ENCODE measurements around the gene MALRD1. TPM values are rescaled to one million over a fixed set of nuclear protein-coding genes. Genes with fewer than 3 reads are reported as not detected.

MALRD1 gene
- total RNA-seq, 1 donor from 2014 or later, result 1.5 TPM

GRCh38 chr10:19629567-19629966, 581.0 kb downstream of the MALRD1 start:
- no peak for TF ChIP-seq CTCF (IDR thresholded peaks at IDR 0.05; ENCODE audit: unreplicated experiment)
- Mint-ChIP-seq H3K27ac (no peak overlapping the region), H3K27me3 (no peaks in the 10 kb centered on the region), H3K9me3 (ENCODE audit: low read depth) (no peaks in the 10 kb centered on the region), H3K4me1 (ENCODE audit: low read depth) (no peaks in the 10 kb centered on the region), H3K4me3 (ENCODE audit: low read depth) (no peak overlapping the region), H3K36me3 (ENCODE audit: insufficient read depth) (no peaks in the 10 kb centered on the region)
- no peak for DNase-seq (ENCODE audit: low spot score, unreplicated experiment)

GRCh38 chr10:19634163-19634562, 585.6 kb downstream of the MALRD1 start:
- TF ChIP-seq CTCF (IDR thresholded peaks at IDR 0.05; ENCODE audit: unreplicated experiment), result no peak
- no peak overlapping the region for H3K4me3 Mint-ChIP-seq (ENCODE audit: low read depth)
- H3K27me3 Mint-ChIP-seq, result no peaks in the 10 kb centered on the region
- H3K4me1 Mint-ChIP-seq (ENCODE audit: low read depth), result peaks cover 1% of the 10 kb centered on the region
- no peak for DNase-seq (ENCODE audit: low spot score, unreplicated experiment)
- H3K9me3 Mint-ChIP-seq (ENCODE audit: low read depth), result no peaks in the 10 kb centered on the region
- H3K27ac Mint-ChIP-seq, result no peak overlapping the region
- no peaks in the 10 kb centered on the region for H3K36me3 Mint-ChIP-seq (ENCODE audit: insufficient read depth)

GRCh38 chr10:19638182-19638895, 589.7 kb downstream of the MALRD1 start:
- H3K36me3 Mint-ChIP-seq (ENCODE audit: insufficient read depth), result no peaks in the 10 kb centered on the region
- no peak for TF ChIP-seq CTCF (IDR thresholded peaks at IDR 0.05; ENCODE audit: unreplicated experiment)
- no peaks in the 10 kb centered on the region for H3K27me3 Mint-ChIP-seq
- DNase-seq (ENCODE audit: low spot score, unreplicated experiment), result no peak
- H3K4me3 Mint-ChIP-seq (ENCODE audit: low read depth), result no peak overlapping the region
- no peaks in the 10 kb centered on the region for H3K9me3 Mint-ChIP-seq (ENCODE audit: low read depth)
- H3K4me1 Mint-ChIP-seq (ENCODE audit: low read depth), result peaks cover 1% of the 10 kb centered on the region
- no peak overlapping the region for H3K27ac Mint-ChIP-seq

- H3K27me3 Mint-ChIP-seq, result no peaks in the 10 kb centered on the region
- H3K27ac Mint-ChIP-seq, result no peak overlapping the region
- DNase-seq (ENCODE audit: low spot score, unreplicated experiment), result no peak
- peaks cover 1% of the 10 kb centered on the region for H3K4me1 Mint-ChIP-seq (ENCODE audit: low read depth)
- H3K36me3 Mint-ChIP-seq (ENCODE audit: insufficient read depth), result no peaks in the 10 kb centered on the region
- TF ChIP-seq CTCF (IDR thresholded peaks at IDR 0.05; ENCODE audit: unreplicated experiment), result no peak
- no peaks in the 10 kb centered on the region for H3K9me3 Mint-ChIP-seq (ENCODE audit: low read depth)
- H3K4me3 Mint-ChIP-seq (ENCODE audit: low read depth), result no peak overlapping the region
These were observed 590.3 kb downstream of the MALRD1 start for GRCh38 chr10:19638896-19639233.

- H3K36me3 Mint-ChIP-seq (ENCODE audit: insufficient read depth), result no peaks in the 10 kb centered on the region
- no peak for DNase-seq (ENCODE audit: low spot score, unreplicated experiment)
- no peak overlapping the region for H3K27ac Mint-ChIP-seq
- H3K27me3 Mint-ChIP-seq, result no peaks in the 10 kb centered on the region
- H3K4me3 Mint-ChIP-seq (ENCODE audit: low read depth), result no peak overlapping the region
- peaks cover 1% of the 10 kb centered on the region for H3K4me1 Mint-ChIP-seq (ENCODE audit: low read depth)
- no peak for TF ChIP-seq CTCF (IDR thresholded peaks at IDR 0.05; ENCODE audit: unreplicated experiment)
- H3K9me3 Mint-ChIP-seq (ENCODE audit: low read depth), result no peaks in the 10 kb centered on the region
These were observed 592.1 kb downstream of the MALRD1 start for GRCh38 chr10:19640566-19641263.

Measured in progenitor cell of endocrine pancreas (in vitro differentiated cells).